GM18867 (cell line): ENCODE measurements around the gene LRFN4.
A peak's percentile ranks its signal among the peaks of the same experiment; 100 is the strongest.
"Not testable (repeated sequence)": the region's sequence is repeated elsewhere in the genome, so short reads cannot be mapped to it uniquely, and the experiment has no call there.

ENCODE experiments used
- ATAC-seq: cut with Tn5 transposase; IDR thresholded peaks from one replicate; pipeline ENCODE4 v1.9.1; 2021; ENCODE audit warnings: mild to moderate bottlenecking, moderate library complexity; ENCODE audit not compliant: unreplicated experiment

LRFN4 gene

GRCh38 chr11:66856496-66857233, at the start of gene LRFN4:
LRFN4 (plus strand) TSS chr11:66857064; CDS start chr11:66857745, 681 bp downstream.
- peak; percentile 32 for ATAC-seq

- ATAC-seq = no peak
Measured at GRCh38 chr11:66809592-66809991, 47.3 kb upstream of the LRFN4 start.

GRCh38 chr11:66810576-66811185, 46.2 kb upstream of the LRFN4 start:
- ATAC-seq = no peak

- no peak for ATAC-seq
Measured at GRCh38 chr11:66814678-66815077, 42.2 kb upstream of the LRFN4 start.

- ATAC-seq = no peak
Measured at GRCh38 chr11:66815646-66816045, 41.2 kb upstream of the LRFN4 start.

- ATAC-seq = no peak
Measured at GRCh38 chr11:66818231-66818955, 38.5 kb upstream of the LRFN4 start.

- no peak for ATAC-seq
Measured at GRCh38 chr11:66820381-66820780, 36.5 kb upstream of the LRFN4 start.

GRCh38 chr11:66820901-66821300, 36.0 kb upstream of the LRFN4 start:
- no peak for ATAC-seq

- no peak for ATAC-seq
Measured at GRCh38 chr11:66823700-66824099, 33.2 kb upstream of the LRFN4 start.

GRCh38 chr11:66824573-66824972, 32.3 kb upstream of the LRFN4 start:
- ATAC-seq = not testable (repeated sequence)

- ATAC-seq = no peak
Measured at GRCh38 chr11:66834539-66834845, 22.4 kb upstream of the LRFN4 start.

- ATAC-seq = no peak
Measured at GRCh38 chr11:66834943-66835342, 21.9 kb upstream of the LRFN4 start.

- ATAC-seq = no peak
Measured at GRCh38 chr11:66835768-66836405, 21.0 kb upstream of the LRFN4 start.

- ATAC-seq = no peak
Measured at GRCh38 chr11:66840317-66841091, 16.4 kb upstream of the LRFN4 start.

- no peak for ATAC-seq
Measured at GRCh38 chr11:66841861-66842260, 15.0 kb upstream of the LRFN4 start.

- ATAC-seq = no peak
Measured at GRCh38 chr11:66842501-66842895, 14.4 kb upstream of the LRFN4 start.

GRCh38 chr11:66842896-66843775, 13.7 kb upstream of the LRFN4 start, which contains the start of gene RCE1:
RCE1 (plus strand) TSS chr11:66843441; CDS start chr11:66843456, 15 bp downstream.
- ATAC-seq = peak; percentile 76

GRCh38 chr11:66843776-66844495, 12.9 kb upstream of the LRFN4 start:
- ATAC-seq = no peak

- ATAC-seq = no peak
Measured at GRCh38 chr11:66844496-66845142, 12.2 kb upstream of the LRFN4 start.
